Caco-2 (cell line): Measurements from ENCODE around the gene OR2Y1. TPM values are rescaled to one million over a fixed set of nuclear protein-coding genes. Genes with fewer than 3 reads are reported as not detected.

Experiments used
- BruUV-seq: library from RNA; stranded (reverse); fragments of 400-500 nt; replicated peaks from 2 replicates; lab custom pipeline; 2021; lab: Mats Ljungman, UMichigan
- CTCF ChIA-PET: fragments of 300-600 bp; sonication (Branson Sonifier 250); formaldehyde crosslinking; loops from one replicate; lab custom pipeline; 2022; ENCODE audit warnings: antibody characterized with exemption; lab: Charles Lee
- POLR2A ChIA-PET: fragments of 300-600 bp; sonication (Branson Sonifier 250); formaldehyde crosslinking; loops from one replicate; lab custom pipeline; 2022; ENCODE audit warnings: antibody characterized with exemption; lab: Charles Lee
- DNase-seq, 2 experiments: peaks; one replicate each; pipeline versions ENCODE4 v3.0.0 to v3.0.0-alpha.2; 2020 to 2022
- H3K27me3 ChIP-seq: replicated peaks from 2 replicates; pipeline ENCODE4 v1.6.0; 2011; ENCODE audit warnings: low read length; ENCODE audit not compliant: control insufficient read depth, insufficient read depth
- H3K36me3 ChIP-seq: 2 replicates; pipeline ENCODE4 v1.5.1; 2011; ENCODE audit warnings: low read length; ENCODE audit not compliant: control insufficient read depth, insufficient read depth
- H3K4me1 ChIP-seq: fragments of 250-450 bp; sonication (Bioruptor Pico); 2 replicates; pipeline ENCODE4 v1.5.1; 2020; ENCODE audit warnings: mild to moderate bottlenecking
- H3K4me3 ChIP-seq: 2 replicates; pipeline ENCODE4 v1.5.1; 2011; ENCODE audit warnings: low read depth, mild to moderate bottlenecking, control low read depth, low read length
- H3K9me3 ChIP-seq: fragments of 250-450 bp; sonication (Bioruptor Pico); 2 replicates; pipeline ENCODE4 v1.5.1; 2020; ENCODE audit warnings: mild to moderate bottlenecking, moderate library complexity
- H3K27ac Mint-ChIP-seq: one replicate; pipeline ENCODE4 v1.8.0; 2022; ENCODE audit warnings: mixed read lengths; ENCODE audit not compliant: unreplicated experiment
- H3K27me3 Mint-ChIP-seq: one replicate; pipeline ENCODE4 v1.8.0; 2022; ENCODE audit warnings: mixed read lengths; ENCODE audit not compliant: insufficient read depth, unreplicated experiment
- H3K36me3 Mint-ChIP-seq: one replicate; pipeline ENCODE4 v1.8.0; 2022; ENCODE audit warnings: mild to moderate bottlenecking, mixed read lengths; ENCODE audit not compliant: insufficient read depth, unreplicated experiment
- H3K4me1 Mint-ChIP-seq: one replicate; pipeline ENCODE4 v1.8.0; 2022; ENCODE audit warnings: low read depth, mixed read lengths; ENCODE audit not compliant: unreplicated experiment
- H3K4me3 Mint-ChIP-seq: one replicate; pipeline ENCODE4 v1.8.0; 2022; ENCODE audit warnings: mild to moderate bottlenecking, moderate library complexity, mixed read lengths; ENCODE audit not compliant: unreplicated experiment
- H3K9me3 Mint-ChIP-seq: one replicate; pipeline ENCODE4 v1.8.0; 2022; ENCODE audit warnings: mixed read lengths; ENCODE audit not compliant: unreplicated experiment
- CTCF ChIP-seq, 2 experiments: fragments of 200-600 bp in 1 of 2; IDR thresholded peaks; 1 replicate in 1 of 2; 2 replicates in 1 of 2; pipeline versions ENCODE4 v1.5.1 to v1.8.0; 2011 to 2022; ENCODE audit warnings: antibody characterized with exemption in 1 of 2, control low read depth in 1 of 2, inconsistent platforms in 1 of 2, low read depth in 1 of 2, low read length in 1 of 2, mild to moderate bottlenecking in 1 of 2, moderate library complexity in 1 of 2; ENCODE audit not compliant: insufficient read depth in 1 of 2, severe bottlenecking in 1 of 2, unreplicated experiment in 1 of 2
- intact Hi-C: fragments of 100-400 bp; cut with micrococcal nuclease; formaldehyde crosslinking; loops from one replicate; pipeline ENCODE4 v1.10.0; 2022; ENCODE audit not compliant: unreplicated experiment
- total RNA-seq: library from RNA; stranded (reverse); gene quantifications from 2 replicates; pipeline ENCODE4 v1.2.3, GENCODE V29; 2022

Gene OR2Y1
- total RNA-seq, 1 experiment from 2014 or later = not detected

- ChIA-PET POLR2A (interaction anchor here (0.9 kb wide), 1 partner anchor 44 kb away, joined by 4 read pairs; no protein-coding TSS in a partner anchor), CTCF (interaction anchor here (0.5 to 1.5 kb wide), 4 partner anchors 14 to 82 kb away, joined by 3 to 5 read pairs (median 4); partner anchors contain the start of gene MGAT1)
- peaks cover 48% of the 10 kb centered on the region for H3K36me3 Mint-ChIP-seq
- Histone ChIP-seq H3K27me3 (no peaks in the 10 kb centered on the region), H3K4me1 (peaks cover 24% of the 10 kb centered on the region), H3K36me3 (peaks cover 4% of the 10 kb centered on the region; the same call in 1 of the 2 replicates), H3K9me3 (no peaks in the 10 kb centered on the region), H3K4me3 (no peak overlapping the region)
- H3K27me3 Mint-ChIP-seq = no peaks in the 10 kb centered on the region
- no peak for TF ChIP-seq CTCF (IDR thresholded peaks at IDR 0.05; ENCODE audit: insufficient read depth in 1 of 2, low read depth in 1 of 2, low read length in 1 of 2, severe bottlenecking in 1 of 2, unreplicated experiment in 1 of 2)
- H3K4me3 Mint-ChIP-seq = no peak overlapping the region
- no TSS peak for BruUV-seq
- H3K27ac Mint-ChIP-seq = peak overlapping the region; percentile 92
- no peak for DNase-seq
- intact Hi-C loops = loop anchor here (5.0 to 10.0 kb wide), 2 partner anchors 256 to 368 kb away; partner anchors contain the start of gene BTNL9
- H3K4me1 Mint-ChIP-seq = peaks cover 20% of the 10 kb centered on the region
- H3K9me3 Mint-ChIP-seq = no peaks in the 10 kb centered on the region
Measured at GRCh38 chr5:180786531-180787398, 46.9 kb upstream of the OR2Y1 start.

- Mint-ChIP-seq H3K27me3 (no peaks in the 10 kb centered on the region), H3K4me3 (peak overlapping the region; percentile 51), H3K9me3 (no peaks in the 10 kb centered on the region), H3K36me3 (peaks cover 38% of the 10 kb centered on the region), H3K27ac (peak overlapping the region; percentile 92), H3K4me1 (peaks cover 20% of the 10 kb centered on the region)
- no peak overlapping the region for H3K4me3 ChIP-seq
- peaks cover 3% of the 10 kb centered on the region; the same call in 1 of the 2 replicates for H3K36me3 ChIP-seq
- intact Hi-C loops = loop anchor here (2.0 to 10.0 kb wide), 5 partner anchors 13 to 369 kb away; partner anchors contain the start of genes BTNL9 and ZFP62
- TF ChIP-seq CTCF (IDR thresholded peaks at IDR 0.05; ENCODE audit: insufficient read depth in 1 of 2, low read depth in 1 of 2, low read length in 1 of 2, severe bottlenecking in 1 of 2, unreplicated experiment in 1 of 2) = no peak
- BruUV-seq = no TSS peak
- H3K9me3 ChIP-seq = no peaks in the 10 kb centered on the region
- DNase-seq = peak; percentile 69 to 73
- CTCF ChIA-PET = interaction anchor here (0.5 to 1.5 kb wide), 5 partner anchors 15 to 83 kb away, joined by 3 to 5 read pairs (median 3); partner anchors contain the start of gene MGAT1
- POLR2A ChIA-PET = interaction anchor here (0.9 to 1.8 kb wide), 3 partner anchors 16 to 75 kb away, joined by 4 to 8 read pairs (median 4); partner anchors contain the start of genes MGAT1 and ZFP62
- peaks cover 24% of the 10 kb centered on the region for H3K4me1 ChIP-seq
- H3K27me3 ChIP-seq = no peaks in the 10 kb centered on the region
Measured at GRCh38 chr5:180785794-180786221, 46.0 kb upstream of the OR2Y1 start.
